Measurements from ENCODE around the gene FOXP2. TPM values are rescaled to one million over a fixed set of nuclear protein-coding genes. Genes with fewer than 3 reads are reported as not detected.

FOXP2 gene
- total RNA-seq, 3 donors from 2014 or later (not counting 1 experiment from before 2014, with no cell fraction given), result not detected

DNA sequence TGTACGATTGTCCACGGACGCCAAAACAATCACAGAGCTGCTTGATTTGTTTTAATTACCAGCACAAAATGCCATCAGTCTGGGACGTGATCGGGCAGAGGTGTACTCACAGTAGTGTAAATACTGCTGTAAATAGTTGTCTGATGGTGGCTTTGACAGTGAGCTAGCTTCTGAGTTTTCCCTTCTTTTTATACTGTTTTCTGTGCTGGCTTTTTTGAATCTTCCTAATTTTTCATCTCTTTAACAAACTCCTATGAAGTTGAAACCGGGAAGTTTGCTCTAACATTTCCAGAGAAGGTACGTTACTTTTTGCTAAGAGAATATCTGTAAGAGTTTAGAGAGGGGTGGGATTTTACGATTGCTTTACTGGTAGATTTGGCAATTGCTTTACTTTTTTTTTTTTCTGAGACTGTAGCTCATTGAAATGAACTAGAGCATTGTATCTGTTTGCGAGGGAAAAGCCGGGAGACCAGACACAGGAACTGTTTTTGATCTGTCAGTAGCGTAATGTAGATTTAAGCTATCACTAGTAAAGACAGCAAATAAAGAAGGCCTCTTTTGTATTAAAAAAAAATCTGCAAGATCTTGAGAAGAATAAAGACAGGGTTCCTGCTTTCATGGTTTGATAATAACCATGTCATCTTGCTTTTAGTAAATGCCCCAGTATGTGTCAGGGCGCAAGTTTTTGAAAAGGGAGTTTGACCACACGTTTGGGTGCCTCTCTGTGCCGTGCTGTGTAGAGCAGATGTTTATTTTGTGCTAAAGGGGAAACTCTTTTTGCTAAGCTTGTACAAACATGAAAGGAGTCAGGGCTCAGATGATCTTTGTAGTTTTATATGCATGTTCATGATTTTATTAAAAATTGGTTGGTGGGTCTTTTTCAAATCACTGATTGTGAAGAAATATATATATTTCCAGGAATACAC is 712 bp downstream of the FOXP2 start:
- no peak overlapping the region for H3K4me3 Mint-ChIP-seq
- ATAC-seq (no peak), DNase-seq (no peak)
- no peak overlapping the region for H3K4me3 ChIP-seq (ENCODE audit: low read length)
- H3K27me3 Mint-ChIP-seq (ENCODE audit: low read depth in 2 of 2), result no peaks in the 10 kb centered on the region
- H3K4me1 Mint-ChIP-seq, result no peaks in the 10 kb centered on the region
- no peaks in the 10 kb centered on the region for H3K36me3 ChIP-seq (ENCODE audit: control insufficient read depth, insufficient read depth, low read length)
- H3K27me3 ChIP-seq (ENCODE audit: control insufficient read depth, insufficient read depth, low read length), result no peaks in the 10 kb centered on the region
- H3K9me3 Mint-ChIP-seq, result peaks cover 3 to 5% of the 10 kb centered on the region in 2 donors
- intact Hi-C loops (cut with micrococcal nuclease), result no loop called here
- 78% methylated on average over 14 of the region's 14 CpGs for WGBS (ENCODE audit: insufficient coverage)
- no peak overlapping the region for H3K27ac ChIP-seq (ENCODE audit: low read length)
- no peak overlapping the region for H3K27ac Mint-ChIP-seq
- H3K9me3 ChIP-seq (ENCODE audit: control insufficient read depth, insufficient read depth, low read length), result no peaks in the 10 kb centered on the region
- TF ChIP-seq, protein P1, sequence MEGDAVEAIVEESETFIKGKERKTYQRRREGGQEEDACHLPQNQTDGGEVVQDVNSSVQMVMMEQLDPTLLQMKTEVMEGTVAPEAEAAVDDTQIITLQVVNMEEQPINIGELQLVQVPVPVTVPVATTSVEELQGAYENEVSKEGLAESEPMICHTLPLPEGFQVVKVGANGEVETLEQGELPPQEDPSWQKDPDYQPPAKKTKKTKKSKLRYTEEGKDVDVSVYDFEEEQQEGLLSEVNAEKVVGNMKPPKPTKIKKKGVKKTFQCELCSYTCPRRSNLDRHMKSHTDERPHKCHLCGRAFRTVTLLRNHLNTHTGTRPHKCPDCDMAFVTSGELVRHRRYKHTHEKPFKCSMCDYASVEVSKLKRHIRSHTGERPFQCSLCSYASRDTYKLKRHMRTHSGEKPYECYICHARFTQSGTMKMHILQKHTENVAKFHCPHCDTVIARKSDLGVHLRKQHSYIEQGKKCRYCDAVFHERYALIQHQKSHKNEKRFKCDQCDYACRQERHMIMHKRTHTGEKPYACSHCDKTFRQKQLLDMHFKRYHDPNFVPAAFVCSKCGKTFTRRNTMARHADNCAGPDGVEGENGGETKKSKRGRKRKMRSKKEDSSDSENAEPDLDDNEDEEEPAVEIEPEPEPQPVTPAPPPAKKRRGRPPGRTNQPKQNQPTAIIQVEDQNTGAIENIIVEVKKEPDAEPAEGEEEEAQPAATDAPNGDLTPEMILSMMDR (IDR thresholded peaks at IDR 0.05), result no peak
- no peaks in the 10 kb centered on the region for H3K4me1 ChIP-seq (ENCODE audit: control insufficient read depth, insufficient read depth, low read length)
- no peaks in the 10 kb centered on the region for H3K36me3 Mint-ChIP-seq

DNA sequence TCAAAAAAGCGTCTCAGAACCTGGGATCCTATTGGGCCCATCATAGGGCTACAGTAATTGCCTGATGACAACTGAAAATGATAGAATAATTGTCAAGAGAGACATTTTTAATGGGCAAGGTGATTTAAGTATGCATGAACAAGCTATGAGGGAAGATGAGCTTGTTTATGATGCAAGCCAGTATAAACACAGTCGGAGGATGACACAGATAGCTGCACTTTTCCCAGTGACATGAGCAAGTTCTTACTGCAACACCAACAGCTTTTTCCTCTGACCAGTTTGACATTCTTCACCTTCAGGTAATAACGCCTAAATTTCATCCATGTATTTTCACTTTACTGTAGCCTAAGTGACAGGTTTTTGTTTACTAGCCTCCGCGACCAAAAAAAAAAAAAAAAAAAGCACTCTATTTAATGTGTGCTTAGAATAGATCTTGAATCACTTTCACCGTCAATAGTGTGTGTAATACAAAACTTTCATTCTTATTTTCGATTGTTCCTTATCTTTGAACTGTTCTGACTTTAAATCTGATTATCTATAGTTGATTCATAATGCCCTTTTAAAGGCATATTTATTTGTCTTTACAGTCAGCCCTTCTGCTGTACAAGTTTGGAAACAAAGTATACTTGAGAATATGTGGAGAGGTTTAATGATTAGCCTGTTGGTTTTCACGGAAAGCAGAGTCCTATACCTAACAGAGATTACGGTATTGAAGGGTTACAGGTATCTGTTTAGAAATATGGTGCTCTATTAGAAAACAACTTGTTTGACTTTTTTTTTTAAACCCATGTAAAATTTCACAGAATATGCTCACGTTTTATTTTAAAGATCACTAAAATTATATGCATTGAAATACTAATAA is 1.7 kb downstream of the FOXP2 start:
- H3K4me1 ChIP-seq (ENCODE audit: control insufficient read depth, insufficient read depth, low read length), result no peaks in the 10 kb centered on the region
- TF ChIP-seq, protein P1 (IDR thresholded peaks at IDR 0.05), result no peak
- Mint-ChIP-seq H3K27ac (no peak overlapping the region), H3K27me3 (ENCODE audit: low read depth in 2 of 2) (no peaks in the 10 kb centered on the region), H3K36me3 (no peaks in the 10 kb centered on the region), H3K4me1 (no peaks in the 10 kb centered on the region), H3K4me3 (no peak overlapping the region), H3K9me3 (peaks cover 2 to 3% of the 10 kb centered on the region in 2 donors)
- no peak overlapping the region for H3K27ac ChIP-seq (ENCODE audit: low read length)
- 82% methylated on average over 5 of the region's 10 CpGs for WGBS (ENCODE audit: insufficient coverage)
- no peaks in the 10 kb centered on the region for H3K36me3 ChIP-seq (ENCODE audit: control insufficient read depth, insufficient read depth, low read length)
- no peak overlapping the region for H3K4me3 ChIP-seq (ENCODE audit: low read length)
- DNase-seq (no peak), ATAC-seq (no peak)
- H3K9me3 ChIP-seq (ENCODE audit: control insufficient read depth, insufficient read depth, low read length), result no peaks in the 10 kb centered on the region
- intact Hi-C loops (cut with micrococcal nuclease), result no loop called here
- no peaks in the 10 kb centered on the region for H3K27me3 ChIP-seq (ENCODE audit: control insufficient read depth, insufficient read depth, low read length)

DNA sequence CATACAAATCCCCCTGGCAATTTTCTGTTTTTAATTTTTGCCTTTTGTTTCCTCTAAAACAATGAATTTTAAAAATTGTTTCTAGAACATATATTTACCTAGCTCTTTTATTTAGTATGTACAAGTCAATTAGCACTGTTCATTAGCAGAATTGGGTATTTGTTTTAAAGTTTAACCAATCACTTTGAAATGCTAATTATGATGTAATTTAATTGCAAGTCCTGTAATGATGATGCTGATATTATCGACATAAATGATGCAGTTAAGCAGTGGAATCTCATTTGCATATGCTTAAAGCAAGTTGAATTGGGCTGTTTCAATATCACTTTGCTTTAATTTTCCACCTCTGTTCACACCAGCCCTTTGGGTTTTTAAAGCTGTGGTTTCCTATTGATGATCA is 2.7 kb downstream of the FOXP2 start:
- 75% methylated on average over 1 of the region's 1 CpG for WGBS (ENCODE audit: insufficient coverage)
- TF ChIP-seq, protein P1 (IDR thresholded peaks at IDR 0.05), result no peak

More for the DNA sequence above, 2.7 kb downstream of the FOXP2 start:
- H3K36me3 ChIP-seq (ENCODE audit: control insufficient read depth, insufficient read depth, low read length), result no peaks in the 10 kb centered on the region
- H3K27ac ChIP-seq (ENCODE audit: low read length), result no peak overlapping the region
- no peak overlapping the region for H3K4me3 ChIP-seq (ENCODE audit: low read length)
- no peaks in the 10 kb centered on the region for H3K27me3 ChIP-seq (ENCODE audit: control insufficient read depth, insufficient read depth, low read length)
- H3K27ac Mint-ChIP-seq, result no peak overlapping the region
- DNase-seq (no peak), ATAC-seq (no peak)
- H3K4me1 Mint-ChIP-seq, result no peaks in the 10 kb centered on the region
- H3K9me3 ChIP-seq (ENCODE audit: control insufficient read depth, insufficient read depth, low read length), result no peaks in the 10 kb centered on the region
- H3K36me3 Mint-ChIP-seq, result no peaks in the 10 kb centered on the region
- H3K27me3 Mint-ChIP-seq (ENCODE audit: low read depth in 2 of 2), result no peaks in the 10 kb centered on the region
- intact Hi-C loops (cut with micrococcal nuclease), result no loop called here
- H3K4me1 ChIP-seq (ENCODE audit: control insufficient read depth, insufficient read depth, low read length), result no peaks in the 10 kb centered on the region
- no peak overlapping the region for H3K4me3 Mint-ChIP-seq
- H3K9me3 Mint-ChIP-seq, result peaks cover 2% of the 10 kb centered on the region in 2 donors
